Fibroblast of lung (primary cell): ENCODE results near the gene ITLN2. TPM values are rescaled to one million over a fixed set of nuclear protein-coding genes. Genes with fewer than 3 reads are reported as not detected.
"Not testable (repeated sequence)": the region's sequence is repeated elsewhere in the genome, so short reads cannot be mapped to it uniquely, and the experiment has no call there.

Experiments
- DNase-seq, 2 donors: peaks; one replicate each; pipeline versions ENCODE4 v3.0.0 to v3.0.0-alpha.2; 2010; ENCODE audit warnings: low read depth in 2 of 2
- H2AFZ ChIP-seq: 2 replicates; pipeline ENCODE4 v1.5.1; 2012; ENCODE audit warnings: low read length, control low read depth, inconsistent platforms
- H3K27ac ChIP-seq: 2 replicates; pipeline ENCODE4 v1.5.1; 2011; ENCODE audit warnings: low read length, control low read depth; ENCODE audit not compliant: insufficient read depth
- H3K27me3 ChIP-seq: 2 replicates; pipeline ENCODE4 v1.5.1; 2011; ENCODE audit warnings: mild to moderate bottlenecking, low read length; ENCODE audit not compliant: control insufficient read depth, insufficient read depth
- H3K36me3 ChIP-seq: 2 replicates; pipeline ENCODE4 v1.5.1; 2011; ENCODE audit warnings: low read length; ENCODE audit not compliant: control insufficient read depth, insufficient read depth
- H3K4me1 ChIP-seq: 2 replicates; pipeline ENCODE4 v1.5.1; 2011; ENCODE audit warnings: low read length; ENCODE audit not compliant: control insufficient read depth, insufficient read depth; ENCODE audit errors: extremely low read depth
- H3K4me2 ChIP-seq: 2 replicates; pipeline ENCODE4 v1.5.1; 2011; ENCODE audit warnings: low read length, control low read depth; ENCODE audit not compliant: insufficient read depth; ENCODE audit errors: extremely low read depth
- H3K4me3 ChIP-seq, 4 experiments: fragments of 200-600 bp in 1 of 4; sonication (generic) in 1 of 4; replicated peaks in 1 of 4; 2 replicates each; pipeline ENCODE4 v1.5.1; 2011 to 2016; ENCODE audit warnings: low read length in 4 of 4, low read depth in 3 of 4, mild to moderate bottlenecking in 3 of 4, control low read depth in 2 of 4, inconsistent platforms in 1 of 4, mixed read lengths in 1 of 4; ENCODE audit not compliant: insufficient read depth in 1 of 4; ENCODE audit errors: control extremely low read depth in 1 of 4
- H3K79me2 ChIP-seq: 2 replicates; pipeline ENCODE4 v1.5.1; 2012; ENCODE audit warnings: mild to moderate bottlenecking, low read length, inconsistent platforms; ENCODE audit not compliant: control insufficient read depth, insufficient read depth
- H3K9ac ChIP-seq: 2 replicates; pipeline ENCODE4 v1.5.1; 2011; ENCODE audit warnings: mild to moderate bottlenecking, low read length, control low read depth; ENCODE audit not compliant: insufficient read depth
- H3K9me3 ChIP-seq: 2 replicates; pipeline ENCODE4 v1.5.1; 2012; ENCODE audit warnings: low read depth, low read length; ENCODE audit not compliant: control insufficient read depth, insufficient read depth
- H4K20me1 ChIP-seq: 2 replicates; pipeline ENCODE4 v1.5.1; 2011; ENCODE audit warnings: low read length; ENCODE audit not compliant: control insufficient read depth, insufficient read depth; ENCODE audit errors: extremely low read depth
- CTCF ChIP-seq, 2 donors: IDR thresholded peaks in 1 of 2; conservative IDR thresholded peaks in 1 of 2; 1 replicate in 1 of 2; 2 replicates in 1 of 2; pipeline ENCODE4 v1.5.1; 2011 to 2012; ENCODE audit warnings: low read length in 2 of 2, control low read depth in 1 of 2, inconsistent platforms in 1 of 2, low read depth in 1 of 2, mild to moderate bottlenecking in 1 of 2
- EZH2 ChIP-seq: IDR thresholded peaks from 2 replicates; pipeline ENCODE4 v1.5.1; 2012; ENCODE audit warnings: low read length, control low read depth, mild to moderate bottlenecking; ENCODE audit errors: missing control alignments
- polyA plus RNA-seq, 2 donors: library from polyadenylated mRNA; depleted of rRNA in 1 of 2; stranded (reverse) in 1 of 2; unstranded in 1 of 2; fragments of >200 nt; gene quantifications; 2 replicates each; pipeline ENCODE4 v1.2.1, GENCODE V29; 2011 to 2012; ENCODE audit warnings: missing spikeins in 1 of 2
- total RNA-seq: library from RNA; depleted of rRNA; stranded (reverse); fragments of >200 nt; gene quantifications from 2 replicates; pipeline ENCODE4 v1.2.1, GENCODE V29; 2014

ITLN2 gene
- total and polyA plus RNA-seq, 2 donors (not counting 1 experiment from before 2014, with no cell fraction given) = not detected

DNA sequence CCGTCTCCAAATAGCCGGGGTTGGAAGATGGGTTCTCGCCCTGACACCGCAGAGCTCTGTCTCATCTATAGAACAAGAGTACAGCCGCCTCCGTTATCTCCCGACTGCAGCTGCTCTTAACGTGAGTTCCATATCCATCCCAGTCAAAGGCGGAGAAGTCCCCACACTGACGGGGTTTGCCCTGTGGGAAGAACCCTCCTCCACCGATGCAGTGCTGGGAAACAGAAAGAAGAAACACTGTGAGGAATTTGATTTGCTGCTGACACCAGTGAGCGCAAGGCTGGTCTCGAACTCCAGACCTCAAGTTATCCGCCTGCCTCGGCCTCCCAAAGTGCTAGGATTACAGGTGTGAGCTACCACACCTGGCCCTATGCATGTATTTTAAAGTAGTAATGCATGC lies 9.5 kb downstream of the ITLN2 start:
- TF ChIP-seq CTCF (conservative IDR thresholded peaks at IDR 0.05 in 1 of 2, IDR thresholded peaks at IDR 0.05 in 1 of 2; ENCODE audit: low read depth in 1 of 2, low read length in 2 of 2) (no peak), EZH2 (no peak)

DNA sequence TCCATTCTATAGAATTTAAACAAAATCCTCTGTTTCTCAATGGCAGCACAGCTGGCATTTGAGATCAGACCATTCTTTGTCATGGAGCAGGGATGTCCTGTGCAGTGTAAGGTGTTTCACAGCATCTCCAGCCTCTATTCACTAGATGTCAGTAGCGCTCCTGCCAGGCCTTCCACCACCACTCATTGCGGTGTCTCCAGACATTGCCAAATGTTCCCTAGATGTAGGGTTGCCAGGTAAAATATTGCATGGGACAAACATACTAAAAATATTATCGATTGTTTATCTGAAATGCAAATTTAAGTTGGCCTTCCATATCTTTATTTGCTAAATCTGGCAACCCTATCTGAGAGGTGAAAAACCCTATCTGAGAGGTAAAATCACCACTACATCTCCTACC lies 11.7 kb downstream of the ITLN2 start:
- Histone ChIP-seq H2AFZ (no peak overlapping the region), H3K27me3 (no peaks in the 10 kb centered on the region), H4K20me1 (no peaks in the 10 kb centered on the region), H3K9ac (no peak overlapping the region), H3K9me3 (no peaks in the 10 kb centered on the region), H3K79me2 (no peaks in the 10 kb centered on the region), H3K4me1 (no peaks in the 10 kb centered on the region), H3K36me3 (no peaks in the 10 kb centered on the region), H3K4me3 (no peak overlapping the region), H3K4me2 (no peak overlapping the region), H3K27ac (no peak overlapping the region)
- TF ChIP-seq CTCF (conservative IDR thresholded peaks at IDR 0.05 in 1 of 2, IDR thresholded peaks at IDR 0.05 in 1 of 2; ENCODE audit: low read depth in 1 of 2, low read length in 2 of 2) (no peak), EZH2 (no peak)
- no peak for DNase-seq

More for the DNA sequence above, 9.5 kb downstream of the ITLN2 start:
- H3K9me3 ChIP-seq = no peaks in the 10 kb centered on the region
- DNase-seq = no peak
- no peaks in the 10 kb centered on the region for H3K4me1 ChIP-seq
- no peaks in the 10 kb centered on the region for H3K36me3 ChIP-seq
- no peak overlapping the region for H2AFZ ChIP-seq
- no peaks in the 10 kb centered on the region for H4K20me1 ChIP-seq
- H3K4me3 ChIP-seq = no peak overlapping the region
- H3K4me2 ChIP-seq = no peak overlapping the region
- no peak overlapping the region for H3K27ac ChIP-seq
- H3K9ac ChIP-seq = no peak overlapping the region
- H3K79me2 ChIP-seq = no peaks in the 10 kb centered on the region
- H3K27me3 ChIP-seq = no peaks in the 10 kb centered on the region

DNA sequence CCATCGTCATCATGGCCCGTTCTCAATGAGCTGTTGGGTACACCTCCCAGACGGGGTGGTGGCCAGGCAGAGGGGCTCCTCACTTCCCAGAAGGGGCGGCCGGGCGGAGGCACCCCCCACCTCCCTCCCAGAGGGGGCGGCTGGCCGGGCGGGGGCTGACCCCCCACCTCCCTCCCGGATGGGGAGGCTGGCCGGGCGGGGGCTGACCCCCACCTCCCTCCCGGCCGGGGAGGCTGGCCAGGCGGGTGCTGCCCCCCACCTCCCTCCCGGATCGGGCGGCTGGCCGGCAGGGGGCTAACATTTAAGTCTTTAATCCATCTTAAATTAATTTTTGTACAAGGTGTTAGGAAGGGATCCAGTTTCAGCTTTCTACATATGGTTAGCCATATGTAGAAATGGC lies 17.9 kb downstream of the ITLN2 start:
- not testable (repeated sequence) for H3K27me3 ChIP-seq, H3K27ac ChIP-seq, H2AFZ ChIP-seq, H3K4me2 ChIP-seq, H3K79me2 ChIP-seq, H3K36me3 ChIP-seq, H3K4me3 ChIP-seq, H3K9me3 ChIP-seq, DNase-seq, H3K4me1 ChIP-seq, H3K9ac ChIP-seq, H4K20me1 ChIP-seq
